Fibroblast of mammary gland (primary cell): ENCODE results near the gene DGCR8.

ENCODE experiments used
- DNase-seq: peaks from one replicate; pipeline ENCODE4 v3.0.0-alpha.2; 2010; ENCODE audit warnings: low read depth
- H3K4me3 ChIP-seq: 2 replicates; pipeline ENCODE4 v1.5.1; 2011; ENCODE audit warnings: low read depth, mild to moderate bottlenecking, low read length, moderate library complexity; ENCODE audit not compliant: control insufficient read depth
- TF ChIP-seq, protein P1 (sequence below): conservative IDR thresholded peaks from 2 replicates; pipeline ENCODE4 v1.5.1; 2011; ENCODE audit warnings: low read depth, low read length, inconsistent platforms; ENCODE audit not compliant: control insufficient read depth, insufficient read depth

The DGCR8 gene

DNA sequence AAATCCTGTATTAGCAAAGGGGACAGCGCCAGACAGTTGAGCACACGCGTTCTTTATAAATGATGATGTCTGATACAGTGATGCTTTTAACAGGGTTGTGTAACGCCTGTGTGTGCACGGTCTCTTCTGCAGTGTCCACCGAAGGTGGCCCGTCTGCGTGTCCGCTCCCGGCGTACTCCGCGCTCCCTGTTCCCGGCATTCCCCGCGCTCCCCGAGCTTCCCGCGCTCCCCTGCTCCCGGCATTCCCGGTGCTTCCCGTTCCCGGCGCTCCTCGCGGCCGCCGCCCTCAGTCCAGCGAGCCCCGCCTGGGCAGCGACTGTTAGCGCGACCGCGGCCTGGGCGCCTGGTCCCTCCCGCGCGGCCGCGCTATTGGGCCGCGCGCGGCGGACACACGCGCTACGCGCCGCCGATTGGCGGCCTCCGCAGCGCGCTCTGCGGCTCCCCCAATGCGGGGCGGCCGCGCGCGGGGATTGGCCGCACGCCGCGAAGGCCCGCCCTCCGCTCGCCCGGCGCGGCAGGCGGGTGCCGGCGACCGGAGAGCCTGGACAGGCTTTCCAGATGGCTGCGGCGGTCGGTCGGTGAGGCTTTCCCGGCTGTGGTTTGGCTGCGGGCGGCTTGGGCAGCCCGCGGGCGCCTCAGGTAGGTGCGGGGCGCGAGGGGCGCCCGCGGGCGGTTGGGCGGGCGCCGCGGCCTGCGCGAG, at the start of gene DGCR8:
Gene DGCR8, plus strand, starts transcription at position 497 of the 700 bp plus-strand sequence. CDS start 5,723 bp downstream, outside the sequence.
- peak within 1 kb of the TSS; percentile 98 for H3K4me3 ChIP-seq
- peak; percentile 92 for DNase-seq
- TF ChIP-seq, protein P1, sequence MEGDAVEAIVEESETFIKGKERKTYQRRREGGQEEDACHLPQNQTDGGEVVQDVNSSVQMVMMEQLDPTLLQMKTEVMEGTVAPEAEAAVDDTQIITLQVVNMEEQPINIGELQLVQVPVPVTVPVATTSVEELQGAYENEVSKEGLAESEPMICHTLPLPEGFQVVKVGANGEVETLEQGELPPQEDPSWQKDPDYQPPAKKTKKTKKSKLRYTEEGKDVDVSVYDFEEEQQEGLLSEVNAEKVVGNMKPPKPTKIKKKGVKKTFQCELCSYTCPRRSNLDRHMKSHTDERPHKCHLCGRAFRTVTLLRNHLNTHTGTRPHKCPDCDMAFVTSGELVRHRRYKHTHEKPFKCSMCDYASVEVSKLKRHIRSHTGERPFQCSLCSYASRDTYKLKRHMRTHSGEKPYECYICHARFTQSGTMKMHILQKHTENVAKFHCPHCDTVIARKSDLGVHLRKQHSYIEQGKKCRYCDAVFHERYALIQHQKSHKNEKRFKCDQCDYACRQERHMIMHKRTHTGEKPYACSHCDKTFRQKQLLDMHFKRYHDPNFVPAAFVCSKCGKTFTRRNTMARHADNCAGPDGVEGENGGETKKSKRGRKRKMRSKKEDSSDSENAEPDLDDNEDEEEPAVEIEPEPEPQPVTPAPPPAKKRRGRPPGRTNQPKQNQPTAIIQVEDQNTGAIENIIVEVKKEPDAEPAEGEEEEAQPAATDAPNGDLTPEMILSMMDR, result no peak

DNA sequence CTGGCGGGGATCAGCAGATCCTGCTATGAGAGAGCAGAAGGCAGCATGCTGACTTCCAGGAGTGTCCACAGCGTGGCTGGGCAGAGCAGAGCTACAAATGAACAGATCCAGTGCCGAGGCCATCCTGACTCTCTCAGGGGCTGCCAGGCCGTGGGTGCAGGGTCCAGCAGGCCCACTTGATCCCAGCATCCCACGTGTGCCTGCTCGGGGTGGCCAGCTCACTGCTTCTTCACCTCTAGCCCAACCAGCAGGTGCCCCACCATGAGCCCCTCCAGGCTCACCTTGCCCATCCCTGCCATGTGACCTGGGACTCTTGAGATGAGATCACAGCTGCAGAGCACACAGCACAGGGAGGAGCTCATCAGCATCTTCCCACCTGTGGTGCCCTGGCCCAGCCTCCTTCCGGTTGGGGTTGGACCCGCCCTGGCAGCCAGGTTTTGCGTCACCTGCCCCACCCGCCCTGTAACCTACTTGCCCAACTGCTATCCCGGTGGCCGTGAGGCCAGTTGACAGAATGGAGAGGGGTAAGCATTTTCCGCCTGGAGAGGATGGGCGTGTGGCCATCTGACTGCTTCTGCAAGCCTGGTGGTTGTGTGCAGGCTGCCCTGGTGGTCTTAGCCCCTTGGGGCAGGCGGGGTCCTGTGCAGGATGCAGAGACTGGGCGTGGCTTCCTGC, 48.2 kb upstream of the DGCR8 start:
- no peak for DNase-seq
- no peak overlapping the region for H3K4me3 ChIP-seq
- TF ChIP-seq, protein P1, result no peak

DNA sequence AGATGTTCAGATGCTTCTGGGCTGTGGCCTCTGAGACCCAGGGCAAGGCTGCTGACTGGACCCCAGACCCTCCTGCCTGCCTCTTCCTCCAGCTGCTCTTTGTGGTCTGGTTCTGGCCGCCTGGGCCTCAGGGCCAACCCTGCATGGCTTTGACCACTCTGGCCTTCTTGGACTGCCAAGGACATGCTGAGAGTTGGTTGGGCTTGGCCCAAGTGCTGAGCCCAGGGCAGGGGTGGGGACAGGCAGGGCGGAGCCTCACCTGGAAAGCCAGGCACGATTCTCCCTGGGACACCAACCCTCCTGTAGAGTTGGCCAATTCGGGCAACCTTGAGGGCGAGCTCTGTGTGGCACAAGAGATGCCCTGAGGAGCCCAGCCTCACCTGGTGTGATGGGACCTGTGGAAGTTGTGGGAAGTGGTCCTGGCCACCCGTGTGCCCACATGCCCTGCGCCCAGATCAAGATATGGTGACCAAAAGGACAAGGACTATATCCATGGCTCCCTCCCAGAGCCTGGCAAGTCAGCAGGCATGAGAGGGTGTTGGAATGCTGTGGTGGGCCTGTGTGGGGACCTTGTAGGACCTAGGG, 47.5 kb upstream of the DGCR8 start:
- TF ChIP-seq, protein P1, result no peak
- H3K4me3 ChIP-seq, result no peak overlapping the region
- DNase-seq, result no peak

DNA sequence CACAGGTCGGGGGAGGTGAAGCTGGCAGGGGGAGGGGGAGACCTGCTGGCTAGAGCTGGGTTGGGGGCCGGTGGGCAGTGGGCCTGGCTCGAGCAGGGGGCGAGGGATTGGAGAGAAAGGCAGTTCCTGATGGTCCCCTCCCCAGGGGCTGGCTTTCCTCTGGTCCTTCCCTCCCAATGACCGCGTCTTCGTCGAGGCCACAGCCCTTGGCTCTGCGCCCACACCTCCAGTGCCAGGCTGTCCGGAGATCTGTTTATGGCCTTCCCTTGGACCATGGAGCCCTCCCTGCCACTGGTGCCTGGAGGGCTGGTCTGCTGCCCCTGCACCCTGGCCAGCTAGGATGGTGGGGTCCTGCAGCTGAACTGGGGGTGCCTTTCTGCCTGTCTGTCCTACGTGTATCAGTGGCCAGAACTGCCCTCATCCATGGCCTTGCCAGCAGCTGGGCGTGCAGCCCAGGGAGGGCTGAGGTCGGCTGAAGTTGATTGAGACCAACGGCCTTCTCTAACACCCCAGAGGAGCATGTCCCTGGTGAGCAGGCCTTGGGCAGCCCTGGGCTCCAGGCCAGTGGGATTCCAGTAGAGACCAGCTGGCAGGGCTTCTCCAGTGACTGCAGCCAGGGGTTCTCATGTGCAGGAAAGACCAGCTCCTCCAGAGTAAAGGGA, 46.9 kb upstream of the DGCR8 start:
- H3K4me3 ChIP-seq, result no peak overlapping the region
- DNase-seq, result no peak
- TF ChIP-seq, protein P1, result no peak

DNA sequence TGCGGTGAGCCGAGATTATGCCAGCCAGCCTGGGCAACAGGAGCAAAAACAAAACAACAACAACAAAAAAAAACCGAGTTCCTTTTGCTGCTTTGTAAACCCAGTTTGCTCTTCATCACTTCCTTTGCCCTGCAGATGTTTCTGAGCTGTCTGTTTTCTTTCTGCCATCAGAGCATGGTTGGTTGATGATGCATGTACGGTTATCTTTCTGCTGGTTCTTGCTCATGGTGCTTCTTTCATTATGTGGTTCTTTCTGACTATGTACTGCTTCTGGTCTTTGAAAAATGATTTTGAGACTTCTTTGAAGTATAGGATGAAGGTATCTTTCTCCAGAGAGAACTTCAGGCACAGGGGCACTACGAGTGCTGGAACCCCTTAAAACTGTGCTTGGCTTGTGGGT, 45.9 kb upstream of the DGCR8 start:
- TF ChIP-seq, protein P1, result no peak
- no peak overlapping the region for H3K4me3 ChIP-seq
- DNase-seq, result no peak

DNA sequence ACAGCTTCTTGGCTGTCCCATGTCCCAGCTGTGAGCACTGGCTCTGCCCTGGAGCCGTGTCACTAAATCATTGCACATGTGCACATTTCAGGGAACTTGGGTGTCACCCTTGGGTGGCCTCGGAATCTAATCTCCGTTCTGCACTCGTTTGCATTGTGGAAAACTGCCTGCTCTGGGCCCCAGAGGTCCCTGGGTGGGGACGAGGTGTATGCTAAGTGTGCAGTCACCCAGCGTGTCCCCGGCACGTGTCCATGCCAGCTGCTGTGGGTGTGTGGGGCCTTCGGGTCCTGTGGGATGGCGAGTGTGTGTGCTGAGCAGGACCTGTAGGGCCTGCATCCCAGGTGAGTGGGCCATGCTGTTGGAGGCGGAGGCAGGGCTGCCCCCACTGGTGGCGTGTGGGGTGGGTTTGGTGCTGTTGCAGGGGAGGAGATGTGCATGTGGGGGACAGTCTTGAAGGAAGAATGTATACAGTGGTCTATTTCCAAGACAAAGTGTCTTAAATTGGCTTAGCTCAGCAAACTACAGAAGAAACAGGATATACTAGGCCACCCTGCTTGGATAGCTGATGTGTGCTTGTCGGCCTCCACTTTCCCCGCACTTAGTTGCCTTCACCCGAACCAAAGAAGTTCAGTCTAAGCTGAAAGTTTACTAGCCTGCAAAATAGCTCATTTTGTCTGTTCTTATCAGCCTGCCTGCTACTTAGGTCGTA, 44.5 kb upstream of the DGCR8 start:
- DNase-seq, result no peak
- TF ChIP-seq, protein P1, result no peak
- H3K4me3 ChIP-seq, result no peak overlapping the region
